Islet of Langerhans (tissue), 1 donor: ENCODE data around the gene AARS1.
"Not testable (repeated sequence)": the region's sequence is repeated elsewhere in the genome, so short reads cannot be mapped to it uniquely, and the experiment has no call there.

Source experiments
- FAIRE-seq: peaks from one replicate; lab custom pipeline; 2011; peaks lifted over from hg19 to GRCh38; lab: Jason Lieb, UNC

Gene AARS1

DNA sequence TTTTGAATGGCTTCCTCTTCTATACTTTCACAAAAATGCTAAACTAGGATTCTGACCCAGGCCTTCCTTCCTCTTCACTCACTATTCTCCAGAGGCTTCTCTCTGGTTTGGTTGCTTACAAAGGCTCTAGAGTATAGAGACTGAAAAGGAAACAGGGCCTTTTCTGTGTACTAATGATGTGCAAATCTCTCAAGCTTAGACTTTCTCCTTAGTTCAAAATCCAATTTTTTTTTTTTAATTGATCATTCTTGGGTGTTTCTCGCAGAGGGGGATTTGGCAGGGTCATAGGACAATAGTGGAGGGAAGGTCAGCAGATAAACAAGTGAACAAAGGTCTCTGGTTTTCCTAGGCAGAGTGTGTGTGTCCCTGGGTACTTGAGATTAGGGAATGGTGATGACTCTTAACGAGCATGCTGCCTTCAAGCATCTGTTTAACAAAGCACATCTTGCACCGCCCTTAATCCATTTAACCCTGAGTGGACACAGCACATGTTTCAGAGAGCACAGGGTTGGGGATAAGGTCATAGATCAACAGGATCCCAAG is 65.3 kb downstream of the AARS1 start:
- FAIRE-seq: not testable (repeated sequence)

DNA sequence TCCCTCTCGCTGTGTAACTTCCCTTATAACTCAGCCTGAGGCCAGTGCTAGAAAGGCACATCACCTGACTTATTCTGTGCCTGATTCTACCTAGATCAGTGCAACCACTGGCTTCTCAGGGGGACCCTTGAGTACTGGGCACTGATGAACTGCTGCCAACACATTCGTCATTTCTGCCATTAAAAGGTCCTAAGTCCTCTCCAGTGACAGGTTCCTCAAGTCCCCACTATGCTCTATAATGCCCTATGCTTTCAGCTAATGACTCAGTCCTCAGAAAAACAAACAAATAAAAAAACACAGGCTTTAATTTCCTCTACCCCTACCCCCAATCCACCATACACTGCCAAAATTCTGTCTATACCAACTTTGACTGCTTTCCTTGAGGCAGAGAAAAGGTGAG is 66.1 kb downstream of the AARS1 start:
- not testable (repeated sequence) for FAIRE-seq

DNA sequence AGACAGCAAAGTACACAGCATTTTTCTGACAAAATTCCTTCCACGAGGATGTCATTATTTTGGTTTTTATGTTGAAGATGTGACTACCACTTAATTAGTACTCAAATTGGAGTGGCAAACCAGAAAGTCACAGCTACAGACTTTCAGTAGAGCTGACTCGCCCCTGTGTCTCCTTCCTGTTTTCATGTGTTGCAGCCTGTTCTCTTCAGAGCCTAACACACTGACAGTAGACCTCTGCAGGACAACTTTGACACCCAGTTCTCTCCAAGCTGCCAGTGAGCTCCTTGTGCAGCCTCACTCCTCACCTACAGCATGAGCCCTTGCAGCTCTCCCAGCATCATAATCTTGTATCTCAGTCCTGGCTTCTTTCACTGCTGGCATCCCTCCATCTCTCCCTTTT is 66.7 kb downstream of the AARS1 start:
- FAIRE-seq: not testable (repeated sequence)

DNA sequence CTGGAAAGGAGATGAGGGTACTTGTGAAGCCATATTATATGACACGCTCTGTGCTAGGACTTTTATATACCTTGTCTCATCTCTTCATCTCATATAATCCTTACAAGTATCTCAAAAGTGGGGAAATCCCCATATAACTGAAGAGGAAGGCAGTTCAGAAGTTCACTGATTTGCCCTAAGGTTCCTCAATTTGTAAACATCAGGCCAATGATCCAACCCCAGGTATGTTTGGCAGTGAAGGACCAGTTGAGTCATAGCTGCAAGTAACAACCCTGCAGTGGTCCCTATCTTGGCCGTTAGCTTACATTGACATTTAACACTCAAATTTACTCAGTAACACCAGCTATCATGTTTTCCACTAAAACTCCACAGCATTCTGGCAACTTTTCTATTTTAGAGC is 70.7 kb downstream of the AARS1 start:
- FAIRE-seq: not testable (repeated sequence)

DNA sequence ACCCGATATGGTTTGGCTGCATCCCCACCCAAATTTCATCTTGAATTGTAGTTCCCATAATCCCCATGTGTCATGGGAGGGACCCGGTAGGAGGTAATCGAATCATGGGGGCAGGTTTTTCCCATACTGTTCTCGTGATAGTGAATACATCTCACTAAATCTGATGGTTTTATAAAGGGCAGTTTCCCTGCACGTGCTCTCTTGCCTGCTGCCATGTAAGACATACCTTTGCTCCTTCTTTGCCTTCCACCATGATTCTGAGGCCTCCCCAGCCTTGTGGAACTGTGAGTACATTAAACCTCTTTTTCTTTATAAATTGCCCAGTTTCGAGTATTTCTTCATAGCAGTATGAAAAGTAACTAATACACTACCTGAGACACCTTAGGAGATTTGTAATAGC is 82.9 kb downstream of the AARS1 start:
- not testable (repeated sequence) for FAIRE-seq

DNA sequence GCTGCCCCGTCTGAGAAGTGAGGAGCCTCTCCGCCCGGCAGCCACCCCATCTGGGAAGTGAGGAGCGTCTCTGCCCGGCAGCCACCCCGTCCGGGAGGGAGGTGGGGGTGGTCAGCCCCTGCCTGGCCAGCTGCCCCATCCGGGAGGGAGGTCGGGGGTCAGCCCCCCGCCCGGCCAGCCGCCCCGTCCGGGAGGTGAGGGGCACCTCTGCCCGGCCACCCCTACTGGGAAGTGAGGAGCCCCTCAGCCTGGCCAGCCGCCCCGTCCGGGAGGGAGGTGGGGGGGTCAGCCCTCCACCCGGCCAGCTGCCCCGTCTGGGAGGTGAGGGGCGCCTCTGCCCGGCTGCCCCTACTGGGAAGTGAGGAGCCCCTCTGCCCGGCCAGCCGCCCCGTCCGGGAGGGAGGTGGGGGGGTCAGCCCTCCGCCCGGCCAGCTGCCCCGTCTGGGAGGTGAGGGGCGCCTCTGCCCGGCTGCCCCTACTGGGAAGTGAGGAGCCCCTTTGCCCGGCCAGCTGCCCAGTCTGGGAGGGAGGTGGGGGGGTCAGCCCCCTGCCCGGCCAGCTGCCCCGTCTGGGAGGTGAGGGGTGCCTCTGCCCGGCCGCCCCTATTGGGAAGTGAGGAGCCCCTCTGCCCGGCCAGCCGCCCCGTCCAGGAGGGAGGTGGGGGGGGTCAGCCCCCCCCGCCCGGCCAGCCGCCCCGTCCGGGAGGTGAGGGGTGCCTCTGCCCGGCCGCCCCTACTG is 84.5 kb downstream of the AARS1 start:
- FAIRE-seq: not testable (repeated sequence)

DNA sequence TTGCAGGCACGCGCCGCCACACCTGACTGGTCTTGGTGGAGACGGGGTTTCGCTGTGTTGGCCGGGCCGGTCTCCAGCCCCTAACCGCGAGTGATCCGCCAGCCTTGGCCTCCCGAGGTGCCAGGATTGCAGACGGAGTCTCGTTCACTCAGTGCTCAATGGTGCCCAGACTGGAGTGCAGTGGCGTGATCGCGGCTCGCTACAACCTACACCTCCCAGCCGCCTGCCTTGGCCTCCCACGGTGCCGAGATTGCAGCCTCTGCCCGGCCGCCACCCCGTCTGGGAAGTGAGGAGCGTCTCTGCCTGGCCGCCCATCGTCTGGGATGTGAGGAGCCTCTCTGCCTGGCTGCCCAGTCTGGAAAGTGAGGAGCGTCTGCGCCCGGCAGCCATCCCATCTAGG is 85.3 kb downstream of the AARS1 start:
- FAIRE-seq: not testable (repeated sequence)

DNA sequence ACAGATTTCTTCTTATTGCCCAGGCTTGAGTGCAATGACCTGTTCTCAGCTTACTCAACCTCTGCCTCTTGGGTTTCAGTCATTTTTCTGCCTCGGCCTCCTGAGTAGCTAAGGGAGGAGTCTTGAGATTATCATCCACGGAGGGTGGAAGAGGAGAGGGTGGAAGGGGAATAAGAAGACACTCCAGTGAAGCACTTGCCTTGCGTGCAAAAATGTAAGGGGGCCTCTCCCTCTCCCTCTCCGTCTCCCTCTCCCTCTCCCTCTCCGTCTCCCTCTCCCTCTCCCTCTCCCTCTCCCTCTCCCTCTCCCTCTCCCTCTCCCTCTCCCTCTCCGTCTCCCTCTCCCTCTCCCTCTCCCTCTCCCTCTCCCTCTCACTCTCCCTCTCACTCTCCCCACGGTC is 85.8 kb downstream of the AARS1 start:
- not testable (repeated sequence) for FAIRE-seq
